Panc1 (cell line): Measurements from ENCODE around the gene DGLUCY. TPM values are rescaled to one million over a fixed set of nuclear protein-coding genes. Genes with fewer than 3 reads are reported as not detected.

Experiments
- ATAC-seq: fragments of 200-7000 bp; cut with Tn5 transposase; 2 replicates; pipeline ENCODE4 v1.9.1; 2020; ENCODE audit warnings: mild to moderate bottlenecking, moderate library complexity
- BruUV-seq: library from RNA; stranded (reverse); fragments of 400-500 nt; replicated peaks from 2 replicates; lab custom pipeline; 2021; lab: Mats Ljungman, UMichigan
- CTCF ChIA-PET: fragments of 300-600 bp; sonication (Branson Sonifier 250); formaldehyde crosslinking; loops from one replicate; lab custom pipeline; 2022; ENCODE audit warnings: antibody characterized with exemption; lab: Charles Lee
- POLR2A ChIA-PET: fragments of 300-600 bp; sonication (Branson Sonifier 250); formaldehyde crosslinking; loops from one replicate; lab custom pipeline; 2022; ENCODE audit warnings: antibody characterized with exemption; lab: Charles Lee
- DNase-seq: peaks from one replicate; pipeline ENCODE4 v3.0.0-alpha.2; 2010; ENCODE audit warnings: low read depth, low spot score
- H3K27ac ChIP-seq: 2 replicates; pipeline ENCODE4 v1.5.1; 2011; ENCODE audit warnings: mild to moderate bottlenecking, low read length, inconsistent platforms
- H3K27me3 ChIP-seq: fragments of 200-500 bp; sonication (Bioruptor generic); 2 replicates; pipeline ENCODE4 v1.6.0; 2014; ENCODE audit warnings: low read length, inconsistent platforms; ENCODE audit not compliant: control insufficient read depth, insufficient read depth
- H3K36me3 ChIP-seq: fragments of 200-500 bp; sonication (Bioruptor generic); 2 replicates; pipeline ENCODE4 v1.5.1; 2014; ENCODE audit warnings: inconsistent platforms, mild to moderate bottlenecking, low read length, moderate library complexity; ENCODE audit not compliant: control insufficient read depth, insufficient read depth
- H3K4me1 ChIP-seq: 2 replicates; pipeline ENCODE4 v1.5.1; 2011; ENCODE audit warnings: inconsistent platforms, mild to moderate bottlenecking, low read length, moderate library complexity; ENCODE audit not compliant: control insufficient read depth, insufficient read depth
- H3K4me3 ChIP-seq, 2 experiments: 2 replicates each; pipeline ENCODE4 v1.5.1; 2011 to 2012; ENCODE audit warnings: low read depth in 2 of 2, low read length in 2 of 2, mild to moderate bottlenecking in 2 of 2, inconsistent platforms in 1 of 2, moderate library complexity in 1 of 2
- H3K9me3 ChIP-seq: fragments of 200-500 bp; sonication (Bioruptor generic); 2 replicates; pipeline ENCODE4 v1.5.1; 2014; ENCODE audit warnings: low read depth, mild to moderate bottlenecking, inconsistent platforms, low read length, moderate library complexity; ENCODE audit not compliant: control insufficient read depth, insufficient read depth
- CTCF ChIP-seq: fragments of 450-650 bp; IDR thresholded peaks from 2 replicates; pipeline ENCODE4 v1.5.1; 2017; ENCODE audit warnings: mild to moderate bottlenecking
- POLR2AphosphoS5 ChIP-seq: IDR thresholded peaks from 2 replicates; pipeline ENCODE4 v1.6.1; 2012; ENCODE audit warnings: mild to moderate bottlenecking, low read depth, low read length, moderate library complexity
- REST ChIP-seq, 2 experiments: IDR thresholded peaks; 2 replicates each; pipeline ENCODE4 v1.6.1; 2011 to 2012; ENCODE audit warnings: low read depth in 2 of 2, control low read depth in 1 of 2, low read length in 1 of 2, mild to moderate bottlenecking in 1 of 2, moderate library complexity in 1 of 2; ENCODE audit not compliant: insufficient read depth in 1 of 2
- SIN3A ChIP-seq: IDR thresholded peaks from 2 replicates; pipeline ENCODE4 v1.6.1; 2012; ENCODE audit warnings: low read depth, mild to moderate bottlenecking, low read length, moderate library complexity, borderline replicate concordance; ENCODE audit not compliant: insufficient read depth
- TCF7L2 ChIP-seq: IDR thresholded peaks from 2 replicates; pipeline ENCODE4 v1.6.1; 2011; ENCODE audit warnings: mild to moderate bottlenecking, low read depth, low read length, inconsistent platforms
- in situ Hi-C: cut with HindIII; loops from 2 replicates; pipeline ENCODE4 v1.10.0; 2016; ENCODE audit warnings: low sequenced_read_pairs, low pct_unique_long_range_greater_than_20kb
- intact Hi-C: fragments of 100-400 bp; cut with micrococcal nuclease; formaldehyde crosslinking; loops from one replicate; pipeline ENCODE4 v1.10.0; 2022; ENCODE audit not compliant: unreplicated experiment
- total RNA-seq: library from RNA; stranded (reverse); gene quantifications from one replicate; pipeline ENCODE4 v1.2.1, GENCODE V29; 2021; ENCODE audit not compliant: unreplicated experiment

Gene DGLUCY
- total RNA-seq, 1 experiment from 2014 or later, result 21.3 TPM

- Histone ChIP-seq H3K36me3 (no peaks in the 10 kb centered on the region; the same call in 1 of the 2 replicates), H3K4me1 (no peaks in the 10 kb centered on the region), H3K27ac (no peak overlapping the region), H3K27me3 (no peaks in the 10 kb centered on the region), H3K9me3 (no peaks in the 10 kb centered on the region), H3K4me3 (no peak overlapping the region)
- TF ChIP-seq CTCF (no peak), SIN3A (no peak), TCF7L2 (no peak), REST (IDR thresholded peaks at IDR 0.05; ENCODE audit: insufficient read depth in 1 of 2, low read depth in 2 of 2, low read length in 1 of 2) (no peak), POLR2AphosphoS5 (no peak)
- ChIA-PET CTCF (no interaction called here), POLR2A (no interaction called here)
- intact Hi-C loops (no loop called here), in situ Hi-C loops (no loop called here)
- ATAC-seq (no peak), DNase-seq (no peak)
- no TSS peak for BruUV-seq
Measured at GRCh38 chr14:91214306-91214705, 100.4 kb downstream of the DGLUCY start.

- ChIA-PET POLR2A (no interaction called here), CTCF (no interaction called here)
- no peak for DNase-seq
- no peaks in the 10 kb centered on the region for H3K27me3 ChIP-seq
- no peak overlapping the region for H3K4me3 ChIP-seq
- H3K4me1 ChIP-seq, result no peaks in the 10 kb centered on the region
- no peaks in the 10 kb centered on the region for H3K9me3 ChIP-seq
- no peaks in the 10 kb centered on the region; the same call in 1 of the 2 replicates for H3K36me3 ChIP-seq
- no peak overlapping the region for H3K27ac ChIP-seq
- TF ChIP-seq SIN3A (no peak), REST (IDR thresholded peaks at IDR 0.05; ENCODE audit: insufficient read depth in 1 of 2, low read depth in 2 of 2, low read length in 1 of 2) (no peak), CTCF (no peak), TCF7L2 (no peak), POLR2AphosphoS5 (no peak)
- no TSS peak for BruUV-seq
- intact Hi-C loops, result no loop called here
- no peak for ATAC-seq
- in situ Hi-C loops, result no loop called here
Measured at GRCh38 chr14:91215381-91215780, 101.5 kb downstream of the DGLUCY start.
